HepG2 (cell line): ENCODE data around the gene MIX23. TPM values are rescaled to one million over a fixed set of nuclear protein-coding genes. Genes with fewer than 3 reads are reported as not detected.

Experiments
- CREB1 ChIP-seq, 2 experiments: fragments of 450-650 bp in 1 of 2; IDR thresholded peaks; 2 replicates each; pipeline ENCODE4 v1.6.1; 2016 to 2017; ENCODE audit warnings: control low read depth in 1 of 2, mild to moderate bottlenecking in 1 of 2, missing compliant biosample characterization in 1 of 2, missing genetic modification characterization in 1 of 2
- HNF4G ChIP-seq, 2 experiments: sonication (generic) in 1 of 2; formaldehyde crosslinking in 1 of 2; IDR thresholded peaks; 2 replicates each; pipeline versions ENCODE4 v1.4.0 to v1.6.1; 2011 to 2020; ENCODE audit warnings: borderline replicate concordance in 2 of 2, low read depth in 2 of 2, mild to moderate bottlenecking in 2 of 2, low read length in 1 of 2, missing genetic modification reagents in 1 of 2, moderate library complexity in 1 of 2
- IKZF4 ChIP-seq: sonication (generic); formaldehyde crosslinking; IDR thresholded peaks from 2 replicates; pipeline ENCODE4 v1.5.1; 2020; ENCODE audit warnings: borderline replicate concordance, mild to moderate bottlenecking, low read depth, missing genetic modification reagents; ENCODE audit errors: not compliant biosample characterization
- ISL2 ChIP-seq: sonication (generic); formaldehyde crosslinking; IDR thresholded peaks from 2 replicates; pipeline ENCODE4 v1.5.0; 2020; ENCODE audit warnings: missing genetic modification reagents
- KMT2A ChIP-seq: sonication (generic); formaldehyde crosslinking; IDR thresholded peaks from 2 replicates; pipeline ENCODE4 v1.4.0; 2020; ENCODE audit warnings: missing genetic modification reagents
- MAFK ChIP-seq, 2 experiments: IDR thresholded peaks in 1 of 2; conservative IDR thresholded peaks in 1 of 2; 2 replicates each; pipeline ENCODE4 v1.6.1; 2011; ENCODE audit warnings: improper control_type of control experiment in 2 of 2, low read length in 2 of 2
- MIER2 ChIP-seq: IDR thresholded peaks from 2 replicates; pipeline ENCODE4 v1.6.1; 2016; ENCODE audit warnings: missing biosample characterization, missing genetic modification reagents
- NAIF1 ChIP-seq: sonication (generic); formaldehyde crosslinking; IDR thresholded peaks from 2 replicates; pipeline ENCODE4 v1.5.0; 2020; ENCODE audit warnings: mild to moderate bottlenecking, missing genetic modification reagents, borderline replicate concordance
- NFYB ChIP-seq: sonication (generic); formaldehyde crosslinking; IDR thresholded peaks from 2 replicates; pipeline ENCODE4 v1.4.0; 2020; ENCODE audit warnings: missing genetic modification reagents
- NR3C1 ChIP-seq: sonication (generic); formaldehyde crosslinking; IDR thresholded peaks from 2 replicates; pipeline ENCODE4 v1.4.0; 2020; ENCODE audit warnings: missing genetic modification reagents
- SALL2 ChIP-seq: sonication (generic); formaldehyde crosslinking; IDR thresholded peaks from 2 replicates; pipeline ENCODE4 v1.8.1; 2023; ENCODE audit warnings: mild to moderate bottlenecking, missing genetic modification reagents, inconsistent platforms
- SMYD3 ChIP-seq: sonication (generic); formaldehyde crosslinking; IDR thresholded peaks from 2 replicates; pipeline ENCODE4 v1.8.1; 2023; ENCODE audit warnings: mild to moderate bottlenecking, missing genetic modification reagents
- SPEN ChIP-seq: sonication (generic); formaldehyde crosslinking; IDR thresholded peaks from 2 replicates; pipeline ENCODE4 v1.5.1; 2020; ENCODE audit warnings: low read depth, mild to moderate bottlenecking, missing genetic modification reagents
- SRSF9 ChIP-seq: fragments of 200-400 bp; formaldehyde crosslinking; IDR thresholded peaks from 2 replicates; pipeline ENCODE4 v1.6.1; 2018; ENCODE audit warnings: borderline replicate concordance, mild to moderate bottlenecking, low read depth, low read length; ENCODE audit not compliant: insufficient read depth, poor library complexity, severe bottlenecking
- TGIF2 ChIP-seq: IDR thresholded peaks from 2 replicates; pipeline ENCODE4 v1.6.1; 2016; ENCODE audit warnings: control low read depth, missing compliant biosample characterization
- ZNF232 ChIP-seq: sonication (generic); formaldehyde crosslinking; IDR thresholded peaks from 2 replicates; pipeline ENCODE4 v1.4.0; 2020; ENCODE audit warnings: missing genetic modification reagents, borderline replicate concordance
- ZNF234 ChIP-seq: sonication (generic); formaldehyde crosslinking; conservative IDR thresholded peaks from 2 replicates; pipeline ENCODE4 v1.5.1; 2020; ENCODE audit warnings: mild to moderate bottlenecking, missing genetic modification reagents
- polyA plus RNA-seq, 8 experiments: library from polyadenylated mRNA; depleted of rRNA in 3 of 8; stranded (reverse) in 7 of 8; unstranded in 1 of 8; fragments of >200 nt; fragmentation: Illumina TruSeq in 4 of 8; extraction: Trizol in 4 of 8; gene quantifications; 2 replicates each; pipeline versions ENCODE4 v1.2.1 to v1.2.3, GENCODE V29; 2011 to 2016; ENCODE audit warnings: low read depth in 4 of 8, missing spikeins in 1 of 8, mixed read lengths in 1 of 8; ENCODE audit not compliant: insufficient read depth in 1 of 8
- total RNA-seq, 5 experiments: library from RNA; depleted of rRNA; stranded (reverse); fragments of >200 nt; fragmentation: Illumina TruSeq; extraction: Trizol; gene quantifications; 2 replicates each; pipeline ENCODE4 v1.2.3, GENCODE V29; 2016; ENCODE audit warnings: low read depth in 1 of 5
- TF ChIP-seq, protein P1 (sequence below): fragments of 450-650 bp; IDR thresholded peaks from 2 replicates; pipeline ENCODE4 v1.6.1; 2016
- TF ChIP-seq, protein P2 (sequence below): sonication (generic); formaldehyde crosslinking; conservative IDR thresholded peaks from 2 replicates; pipeline ENCODE4 v1.8.1; 2023; ENCODE audit warnings: missing genetic modification reagents
- TF ChIP-seq, protein P3 (sequence below): IDR thresholded peaks from 2 replicates; pipeline ENCODE4 v1.6.1; 2018; ENCODE audit warnings: missing genetic modification reagents, mild to moderate bottlenecking, missing compliant biosample characterization
- TF ChIP-seq, protein P4 (sequence below): sonication (generic); formaldehyde crosslinking; IDR thresholded peaks from 2 replicates; pipeline ENCODE4 v1.5.0; 2020; ENCODE audit warnings: mild to moderate bottlenecking, missing genetic modification reagents, moderate library complexity
- TF ChIP-seq, protein P5 (sequence below): sonication (generic); formaldehyde crosslinking; IDR thresholded peaks from 2 replicates; pipeline ENCODE4 v1.4.0; 2020; ENCODE audit warnings: mild to moderate bottlenecking, low read depth, missing genetic modification reagents

The MIX23 gene
- total and polyA plus RNA-seq, 2 of the 13 experiments (the other 11 are each of a cell fraction or from before 2014, with no cell fraction given) = 20.0 to 152 TPM

DNA sequence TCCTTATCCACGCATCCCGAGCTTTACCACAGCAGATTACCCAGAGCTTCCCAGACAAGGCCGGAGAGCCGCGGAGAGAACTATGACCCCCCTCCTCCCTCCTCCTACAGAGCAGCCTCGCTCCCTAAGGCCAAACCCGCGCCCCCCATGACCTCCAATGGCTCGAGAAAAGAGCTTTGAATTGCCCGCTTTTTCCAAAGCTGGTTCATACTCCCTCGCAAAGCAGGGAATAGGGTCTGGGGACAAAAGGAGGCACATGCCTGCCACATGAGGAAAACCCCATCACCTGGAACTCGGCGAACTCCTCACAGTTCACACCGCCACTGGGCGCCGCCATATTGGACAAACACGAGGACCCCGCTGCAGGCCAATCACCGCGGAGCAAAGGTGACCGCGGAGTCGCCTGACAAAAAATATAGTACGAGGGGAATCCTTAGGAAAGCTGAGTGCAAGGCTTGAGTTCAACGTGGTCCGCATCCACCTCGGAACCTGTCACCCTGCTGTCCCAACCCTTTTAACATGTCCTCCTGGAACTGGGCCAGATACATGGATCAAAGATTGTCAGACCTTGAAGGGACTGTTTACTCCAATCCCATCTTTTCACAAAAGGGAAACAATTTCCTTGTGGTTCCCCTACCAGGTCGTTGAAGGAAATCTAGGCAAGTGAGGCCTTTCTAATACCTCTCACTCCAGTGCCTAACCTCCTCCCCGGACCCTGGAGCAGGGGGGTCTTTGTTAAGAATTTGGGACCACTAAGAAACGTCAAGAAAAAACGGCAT is at the start of gene MIX23 (continued):
- peak; percentile 58 for TF ChIP-seq IKZF4
- no peak for TF ChIP-seq NR3C1
- TF ChIP-seq SMYD3 (CRISPR knock-in tag) = peak; percentile 89
- no peak for TF ChIP-seq MIER2
- TF ChIP-seq SPEN = peak; percentile 65
- TF ChIP-seq ZNF234 (CRISPR knock-in tag) = no peak
- TF ChIP-seq, protein P1, sequence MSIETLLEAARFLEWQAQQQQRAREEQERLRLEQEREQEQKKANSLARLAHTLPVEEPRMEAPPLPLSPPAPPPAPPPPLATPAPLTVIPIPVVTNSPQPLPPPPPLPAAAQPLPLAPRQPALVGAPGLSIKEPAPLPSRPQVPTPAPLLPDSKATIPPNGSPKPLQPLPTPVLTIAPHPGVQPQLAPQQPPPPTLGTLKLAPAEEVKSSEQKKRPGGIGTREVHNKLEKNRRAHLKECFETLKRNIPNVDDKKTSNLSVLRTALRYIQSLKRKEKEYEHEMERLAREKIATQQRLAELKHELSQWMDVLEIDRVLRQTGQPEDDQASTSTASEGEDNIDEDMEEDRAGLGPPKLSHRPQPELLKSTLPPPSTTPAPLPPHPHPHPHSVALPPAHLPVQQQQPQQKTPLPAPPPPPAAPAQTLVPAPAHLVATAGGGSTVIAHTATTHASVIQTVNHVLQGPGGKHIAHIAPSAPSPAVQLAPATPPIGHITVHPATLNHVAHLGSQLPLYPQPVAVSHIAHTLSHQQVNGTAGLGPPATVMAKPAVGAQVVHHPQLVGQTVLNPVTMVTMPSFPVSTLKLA = no peak; the same call in 1 of the 2 replicates
- no peak; the same call in 1 of the 2 replicates for TF ChIP-seq KMT2A (CRISPR knock-in tag)
- TF ChIP-seq NFYB (CRISPR knock-in tag) = peak; percentile 83
- TF ChIP-seq, protein P2, sequence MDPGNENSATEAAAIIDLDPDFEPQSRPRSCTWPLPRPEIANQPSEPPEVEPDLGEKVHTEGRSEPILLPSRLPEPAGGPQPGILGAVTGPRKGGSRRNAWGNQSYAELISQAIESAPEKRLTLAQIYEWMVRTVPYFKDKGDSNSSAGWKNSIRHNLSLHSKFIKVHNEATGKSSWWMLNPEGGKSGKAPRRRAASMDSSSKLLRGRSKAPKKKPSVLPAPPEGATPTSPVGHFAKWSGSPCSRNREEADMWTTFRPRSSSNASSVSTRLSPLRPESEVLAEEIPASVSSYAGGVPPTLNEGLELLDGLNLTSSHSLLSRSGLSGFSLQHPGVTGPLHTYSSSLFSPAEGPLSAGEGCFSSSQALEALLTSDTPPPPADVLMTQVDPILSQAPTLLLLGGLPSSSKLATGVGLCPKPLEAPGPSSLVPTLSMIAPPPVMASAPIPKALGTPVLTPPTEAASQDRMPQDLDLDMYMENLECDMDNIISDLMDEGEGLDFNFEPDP (CRISPR knock-in tag) = no peak
- TF ChIP-seq NAIF1 = no peak
- TF ChIP-seq ZNF232 (CRISPR knock-in tag) = peak; percentile 84
- TF ChIP-seq TGIF2 (CRISPR knock-in tag) = no peak; the same call in 1 of the 2 replicates
- no peak; the same call in 1 of the 2 replicates for TF ChIP-seq SALL2
- TF ChIP-seq SRSF9 = no peak
- no peak for TF ChIP-seq HNF4G (IDR thresholded peaks at IDR 0.05; ENCODE audit: borderline replicate concordance, low read depth, low read length)
- TF ChIP-seq HNF4G (CRISPR knock-in tag; IDR thresholded peaks at IDR 0.05; ENCODE audit: borderline replicate concordance, low read depth) = no peak; the same call in 1 of the 2 replicates
- TF ChIP-seq, protein P3, sequence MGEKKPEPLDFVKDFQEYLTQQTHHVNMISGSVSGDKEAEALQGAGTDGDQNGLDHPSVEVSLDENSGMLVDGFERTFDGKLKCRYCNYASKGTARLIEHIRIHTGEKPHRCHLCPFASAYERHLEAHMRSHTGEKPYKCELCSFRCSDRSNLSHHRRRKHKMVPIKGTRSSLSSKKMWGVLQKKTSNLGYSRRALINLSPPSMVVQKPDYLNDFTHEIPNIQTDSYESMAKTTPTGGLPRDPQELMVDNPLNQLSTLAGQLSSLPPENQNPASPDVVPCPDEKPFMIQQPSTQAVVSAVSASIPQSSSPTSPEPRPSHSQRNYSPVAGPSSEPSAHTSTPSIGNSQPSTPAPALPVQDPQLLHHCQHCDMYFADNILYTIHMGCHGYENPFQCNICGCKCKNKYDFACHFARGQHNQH (CRISPR knock-in tag) = no peak
- TF ChIP-seq, protein P4, sequence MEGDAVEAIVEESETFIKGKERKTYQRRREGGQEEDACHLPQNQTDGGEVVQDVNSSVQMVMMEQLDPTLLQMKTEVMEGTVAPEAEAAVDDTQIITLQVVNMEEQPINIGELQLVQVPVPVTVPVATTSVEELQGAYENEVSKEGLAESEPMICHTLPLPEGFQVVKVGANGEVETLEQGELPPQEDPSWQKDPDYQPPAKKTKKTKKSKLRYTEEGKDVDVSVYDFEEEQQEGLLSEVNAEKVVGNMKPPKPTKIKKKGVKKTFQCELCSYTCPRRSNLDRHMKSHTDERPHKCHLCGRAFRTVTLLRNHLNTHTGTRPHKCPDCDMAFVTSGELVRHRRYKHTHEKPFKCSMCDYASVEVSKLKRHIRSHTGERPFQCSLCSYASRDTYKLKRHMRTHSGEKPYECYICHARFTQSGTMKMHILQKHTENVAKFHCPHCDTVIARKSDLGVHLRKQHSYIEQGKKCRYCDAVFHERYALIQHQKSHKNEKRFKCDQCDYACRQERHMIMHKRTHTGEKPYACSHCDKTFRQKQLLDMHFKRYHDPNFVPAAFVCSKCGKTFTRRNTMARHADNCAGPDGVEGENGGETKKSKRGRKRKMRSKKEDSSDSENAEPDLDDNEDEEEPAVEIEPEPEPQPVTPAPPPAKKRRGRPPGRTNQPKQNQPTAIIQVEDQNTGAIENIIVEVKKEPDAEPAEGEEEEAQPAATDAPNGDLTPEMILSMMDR (CRISPR knock-in tag) = no peak; the same call in 1 of the 2 replicates
- no peak for TF ChIP-seq CREB1 (IDR thresholded peaks at IDR 0.05)
- TF ChIP-seq CREB1 (CRISPR knock-in tag; IDR thresholded peaks at IDR 0.05) = peak; percentile 78
- no peak for TF ChIP-seq MAFK (conservative IDR thresholded peaks at IDR 0.05 in 1 of 2, IDR thresholded peaks at IDR 0.05 in 1 of 2; ENCODE audit: low read length in 2 of 2)
- peak; percentile 82; the same call in 1 of the 2 replicates for TF ChIP-seq ISL2 (CRISPR knock-in tag)
- TF ChIP-seq, protein P5, sequence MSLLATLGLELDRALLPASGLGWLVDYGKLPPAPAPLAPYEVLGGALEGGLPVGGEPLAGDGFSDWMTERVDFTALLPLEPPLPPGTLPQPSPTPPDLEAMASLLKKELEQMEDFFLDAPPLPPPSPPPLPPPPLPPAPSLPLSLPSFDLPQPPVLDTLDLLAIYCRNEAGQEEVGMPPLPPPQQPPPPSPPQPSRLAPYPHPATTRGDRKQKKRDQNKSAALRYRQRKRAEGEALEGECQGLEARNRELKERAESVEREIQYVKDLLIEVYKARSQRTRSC = no peak
